Uterus (tissue), 4 donors: ENCODE results near the gene MYH11. TPM values are rescaled to one million over a fixed set of nuclear protein-coding genes. Genes with fewer than 3 reads are reported as not detected.
"Not testable (repeated sequence)": the region's sequence is repeated elsewhere in the genome, so short reads cannot be mapped to it uniquely, and the experiment has no call there.

Source experiments
- DNase-seq, 2 donors: peaks; one replicate each; pipeline ENCODE4 v3.0.0-alpha.2; 2019 to 2020
- H3K27ac ChIP-seq, 2 donors: fragments of 200-600 bp; sonication (generic); 1 replicate in 1 of 2; 2 replicates in 1 of 2; pipeline ENCODE4 v1.5.1; 2016 to 2018
- H3K27me3 ChIP-seq, 2 donors: fragments of 200-600 bp; sonication (generic); one replicate each; pipeline ENCODE4 v1.5.1; 2018 to 2019; ENCODE audit warnings: control low read depth in 1 of 2
- H3K36me3 ChIP-seq, 2 donors: fragments of 200-600 bp; sonication (generic); one replicate each; pipeline ENCODE4 v1.5.1; 2019; ENCODE audit warnings: control low read depth in 1 of 2
- H3K4me1 ChIP-seq, 2 donors: fragments of 200-600 bp; sonication (generic); one replicate each; pipeline ENCODE4 v1.5.1; 2018 to 2019; ENCODE audit warnings: control low read depth in 1 of 2
- H3K4me3 ChIP-seq, 2 donors: fragments of 200-600 bp; sonication (generic); 1 replicate in 1 of 2; 2 replicates in 1 of 2; pipeline ENCODE4 v1.5.1; 2018 to 2019; ENCODE audit warnings: mild to moderate bottlenecking in 1 of 2
- H3K9me3 ChIP-seq, 2 donors: fragments of 200-600 bp; sonication (generic); one replicate each; pipeline ENCODE4 v1.5.1; 2019; ENCODE audit warnings: control low read depth in 1 of 2
- POLR2A ChIP-seq, 2 donors: fragments of 450-650 bp; IDR thresholded peaks; one replicate each; pipeline ENCODE4 v1.6.1; 2016; ENCODE audit warnings: antibody characterized with exemption in 2 of 2, mild to moderate bottlenecking in 1 of 2, moderate library complexity in 1 of 2
- intact Hi-C: fragments of 100-400 bp; cut with DNase I; formaldehyde crosslinking; loops from one replicate; pipeline ENCODE4 v1.15.1; 2023; ENCODE audit warnings: low total_unique reads
- total RNA-seq, 4 donors: library from RNA; depleted of rRNA in 3 of 4; stranded (reverse); fragments of >200 nt in 3 of 4; gene quantifications; one replicate each; pipeline versions ENCODE4 v1.1.0 to v1.2.4, GENCODE V29; 2014 to 2023
- TF ChIP-seq, protein P1 (sequence below), 4 experiments: fragments of 200-600 bp in 2 of 4; fragments of 450-650 bp in 2 of 4; sonication (generic) in 2 of 4; IDR thresholded peaks; one replicate each; pipeline ENCODE4 v1.5.1; 2016 to 2019; ENCODE audit warnings: antibody characterized with exemption in 4 of 4, mild to moderate bottlenecking in 2 of 4, moderate library complexity in 1 of 4
- donor health status: DM: yes; HTN: yes; CAD: no.

The MYH11 gene
- total RNA-seq, 4 donors from 2014 or later, result 447 to 1,893 (median 822) TPM

DNA sequence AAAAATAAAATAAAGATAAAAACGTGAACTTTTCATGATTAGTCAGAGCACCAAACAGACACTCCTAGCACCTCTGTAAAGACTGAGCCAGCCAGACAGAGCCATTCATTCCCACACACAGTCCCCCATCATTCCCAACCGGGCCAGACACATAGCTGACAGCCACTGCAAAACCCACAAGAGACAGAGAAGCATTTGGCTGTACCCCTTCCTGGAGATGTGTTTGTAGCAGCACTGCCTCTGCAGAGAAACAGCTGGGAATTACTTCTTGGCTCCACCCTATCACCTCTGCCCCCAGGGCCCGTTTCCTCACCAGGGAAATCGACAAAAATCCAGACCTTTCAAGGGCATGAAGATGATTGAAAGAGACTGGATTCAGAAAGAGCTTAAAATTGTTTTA, 46.4 kb downstream of the MYH11 start:
- Histone ChIP-seq H3K4me1 (peaks cover 16 to 26% of the 10 kb centered on the region in 2 donors), H3K36me3 (no peaks in the 10 kb centered on the region), H3K27ac (peak overlapping the region; percentile 79 to 86), H3K9me3 (no peaks in the 10 kb centered on the region), H3K27me3 (no peaks in the 10 kb centered on the region), H3K4me3 (no peak overlapping the region)
- TF ChIP-seq POLR2A (IDR thresholded peaks at IDR 0.05), result no peak
- no peak for DNase-seq
- intact Hi-C loops, result no loop called here

DNA sequence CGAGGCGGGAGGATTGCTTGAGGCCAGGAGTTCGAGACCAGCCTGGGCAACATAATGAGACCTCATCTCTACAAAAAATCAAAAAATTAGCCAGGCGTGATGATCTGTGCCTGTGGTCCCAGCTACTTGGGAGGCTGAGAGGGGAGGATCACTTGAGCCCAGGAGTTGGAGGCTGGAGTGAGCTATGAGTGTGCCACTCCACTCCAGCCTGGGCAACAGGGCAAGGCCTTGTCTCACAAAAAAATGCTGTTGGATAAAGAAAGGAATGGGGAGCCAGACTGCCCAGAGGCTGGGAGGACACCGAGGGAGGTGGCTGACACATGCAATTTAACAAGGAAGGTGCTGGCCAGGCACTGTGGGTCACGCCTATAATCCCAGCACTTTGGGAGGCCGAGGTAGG, 47.5 kb downstream of the MYH11 start:
- H3K36me3 ChIP-seq, H3K4me3 ChIP-seq, H3K9me3 ChIP-seq, H3K27me3 ChIP-seq, intact Hi-C loops, DNase-seq: not testable (repeated sequence)
- Histone ChIP-seq H3K4me1 (peaks cover 16 to 37% of the 10 kb centered on the region in 2 donors), H3K27ac (peak overlapping the region; percentile 79 to 86)

DNA sequence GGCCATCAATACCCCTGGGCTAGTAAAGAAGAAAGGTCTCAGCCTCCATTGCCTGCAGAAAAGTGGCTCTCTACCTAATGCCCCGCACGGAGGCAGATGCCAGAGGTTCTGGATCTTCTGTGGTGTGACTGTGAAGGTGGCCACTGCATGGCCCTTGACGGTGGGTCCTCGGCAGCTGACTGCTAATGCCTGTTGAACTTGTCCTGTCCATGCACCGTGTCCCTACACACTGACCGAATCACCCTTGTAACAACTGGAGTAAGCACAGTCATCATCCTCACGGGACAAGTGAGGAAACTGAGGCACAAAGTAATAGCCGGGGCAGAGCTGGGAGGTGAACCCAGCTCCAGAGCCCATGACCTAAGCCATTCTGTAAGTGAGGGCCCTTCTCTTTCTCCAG, 48.8 kb downstream of the MYH11 start:
- no peaks in the 10 kb centered on the region for H3K27me3 ChIP-seq
- H3K4me1 ChIP-seq, result peaks cover 16 to 39% of the 10 kb centered on the region in 2 donors
- H3K9me3 ChIP-seq, result no peaks in the 10 kb centered on the region
- intact Hi-C loops, result no loop called here
- H3K27ac ChIP-seq, result peak overlapping the region; percentile 79 to 86
- no peak overlapping the region for H3K4me3 ChIP-seq
- no peaks in the 10 kb centered on the region for H3K36me3 ChIP-seq
- no peak for DNase-seq
- no peak for TF ChIP-seq POLR2A (IDR thresholded peaks at IDR 0.05)
- TF ChIP-seq, protein P1, sequence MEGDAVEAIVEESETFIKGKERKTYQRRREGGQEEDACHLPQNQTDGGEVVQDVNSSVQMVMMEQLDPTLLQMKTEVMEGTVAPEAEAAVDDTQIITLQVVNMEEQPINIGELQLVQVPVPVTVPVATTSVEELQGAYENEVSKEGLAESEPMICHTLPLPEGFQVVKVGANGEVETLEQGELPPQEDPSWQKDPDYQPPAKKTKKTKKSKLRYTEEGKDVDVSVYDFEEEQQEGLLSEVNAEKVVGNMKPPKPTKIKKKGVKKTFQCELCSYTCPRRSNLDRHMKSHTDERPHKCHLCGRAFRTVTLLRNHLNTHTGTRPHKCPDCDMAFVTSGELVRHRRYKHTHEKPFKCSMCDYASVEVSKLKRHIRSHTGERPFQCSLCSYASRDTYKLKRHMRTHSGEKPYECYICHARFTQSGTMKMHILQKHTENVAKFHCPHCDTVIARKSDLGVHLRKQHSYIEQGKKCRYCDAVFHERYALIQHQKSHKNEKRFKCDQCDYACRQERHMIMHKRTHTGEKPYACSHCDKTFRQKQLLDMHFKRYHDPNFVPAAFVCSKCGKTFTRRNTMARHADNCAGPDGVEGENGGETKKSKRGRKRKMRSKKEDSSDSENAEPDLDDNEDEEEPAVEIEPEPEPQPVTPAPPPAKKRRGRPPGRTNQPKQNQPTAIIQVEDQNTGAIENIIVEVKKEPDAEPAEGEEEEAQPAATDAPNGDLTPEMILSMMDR (IDR thresholded peaks at IDR 0.05), result no peak

DNA sequence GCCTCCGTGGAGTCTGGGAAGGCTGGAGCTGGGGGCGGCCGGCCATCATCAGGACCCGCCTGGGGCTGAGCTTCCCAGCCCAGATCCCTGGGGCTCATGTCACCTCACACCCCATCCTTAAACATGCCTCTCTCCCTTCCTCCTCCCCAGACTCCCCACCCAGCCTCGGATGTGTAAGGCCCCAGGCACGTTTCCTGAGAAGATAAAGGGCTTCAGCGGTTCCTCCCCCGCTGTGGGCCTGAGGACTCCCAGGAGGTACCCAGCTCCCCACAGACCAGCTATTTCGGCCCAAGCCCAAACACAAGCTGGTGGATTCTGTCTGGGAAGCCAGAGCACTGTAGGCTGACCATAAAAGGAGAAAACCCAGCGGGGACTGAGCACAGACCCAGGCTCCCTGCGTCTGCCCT, 49.2 kb downstream of the MYH11 start:
- intact Hi-C loops, result no loop called here
- Histone ChIP-seq H3K36me3 (no peaks in the 10 kb centered on the region), H3K9me3 (no peaks in the 10 kb centered on the region), H3K4me3 (no peak overlapping the region), H3K27me3 (no peaks in the 10 kb centered on the region), H3K27ac (peak overlapping the region; percentile 80 to 86), H3K4me1 (peaks cover 19 to 39% of the 10 kb centered on the region in 2 donors)
- DNase-seq, result peak; percentile 84 to 89
- TF ChIP-seq POLR2A (IDR thresholded peaks at IDR 0.05), result no peak
- TF ChIP-seq, protein P1 (IDR thresholded peaks at IDR 0.05), result no peak

DNA sequence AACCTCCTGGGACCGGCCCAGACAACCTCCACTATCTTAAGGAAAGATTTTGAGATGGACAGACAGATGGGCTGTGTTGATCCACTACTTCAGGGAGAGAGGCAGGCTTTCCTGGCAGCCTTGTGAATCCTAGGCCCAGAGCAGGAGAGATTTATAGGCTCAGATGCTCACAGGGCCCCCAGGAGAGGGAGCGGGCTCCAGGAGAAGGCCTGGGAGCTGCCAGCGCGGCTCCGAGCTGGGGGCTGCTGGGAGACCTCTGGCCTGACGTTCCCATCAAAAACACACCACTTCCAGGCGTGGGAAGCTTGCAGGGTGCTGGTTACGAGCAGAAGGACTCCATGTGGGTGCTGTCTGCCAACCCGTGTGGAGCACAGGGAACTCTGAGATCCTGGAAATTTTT, 53.2 kb downstream of the MYH11 start:
- TF ChIP-seq, protein P1 (IDR thresholded peaks at IDR 0.05), result no peak
- TF ChIP-seq POLR2A (IDR thresholded peaks at IDR 0.05), result peak in 1 of 2 donors; percentile 8
- no peaks in the 10 kb centered on the region for H3K36me3 ChIP-seq
- no peaks in the 10 kb centered on the region for H3K9me3 ChIP-seq
- no peaks in the 10 kb centered on the region for H3K27me3 ChIP-seq
- intact Hi-C loops, result no loop called here
- DNase-seq, result peak; percentile 69 to 71
- peak overlapping the region; percentile 65 to 67 for H3K27ac ChIP-seq
- no peak overlapping the region for H3K4me3 ChIP-seq
- H3K4me1 ChIP-seq, result peaks cover 10 to 17% of the 10 kb centered on the region in 2 donors

DNA sequence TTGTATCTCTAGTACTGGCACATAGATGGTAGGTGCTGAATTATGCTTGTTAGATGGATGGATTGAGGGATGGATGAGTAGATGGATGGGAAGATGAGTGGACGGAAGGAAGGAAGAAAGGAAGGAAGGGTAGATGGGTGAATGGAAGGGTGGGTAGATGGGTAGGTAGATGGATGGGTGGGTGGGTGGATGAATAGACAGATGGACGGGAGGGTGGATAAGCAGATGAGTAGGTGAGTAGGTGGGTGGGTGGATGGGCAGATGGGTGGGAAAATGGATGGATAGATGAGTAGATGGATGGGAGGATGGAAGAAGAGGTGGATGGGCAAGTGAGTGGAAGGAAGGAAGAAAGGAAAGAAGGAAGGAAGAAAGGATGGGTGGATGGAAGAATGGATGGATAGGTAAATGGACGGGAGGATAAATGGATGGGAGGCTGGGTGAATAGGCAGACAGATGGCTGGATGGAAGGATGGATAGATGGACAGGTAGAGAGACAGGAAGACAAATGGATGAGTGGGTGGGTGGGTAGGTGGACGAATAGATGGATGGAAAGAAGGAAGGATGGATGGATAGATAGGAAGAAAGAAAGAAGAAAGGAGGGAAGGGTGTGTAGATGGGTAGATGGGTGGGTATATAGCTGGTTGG, 56.9 kb downstream of the MYH11 start:
- intact Hi-C loops, result no loop called here
- peaks cover 3 to 9% of the 10 kb centered on the region in 2 donors for H3K4me1 ChIP-seq
- H3K9me3 ChIP-seq, result no peaks in the 10 kb centered on the region
- no peaks in the 10 kb centered on the region for H3K27me3 ChIP-seq
- no peak overlapping the region for H3K4me3 ChIP-seq
- no peaks in the 10 kb centered on the region for H3K36me3 ChIP-seq
- H3K27ac ChIP-seq, result peak overlapping the region in 1 of 2 donors; percentile 35
- TF ChIP-seq POLR2A (IDR thresholded peaks at IDR 0.05), result no peak
- TF ChIP-seq, protein P1 (IDR thresholded peaks at IDR 0.05), result no peak
- DNase-seq, result no peak
